ENCODE measurements around the gene NHERF1. TPM values are rescaled to one million over a fixed set of nuclear protein-coding genes. Genes with fewer than 3 reads are reported as not detected.

Gene NHERF1
- total and polyA plus RNA-seq, 9 of the 15 experiments (the other 6 are each of a cell fraction or from before 2014, with no cell fraction given), result 11.4 to 79.9 (median 36.9) TPM

- in situ Hi-C loops (cut with MboI) (no loop called here), intact Hi-C loops (cut with micrococcal nuclease) (no loop called here)
- Histone ChIP-seq H3K9ac (ENCODE audit: insufficient read depth in 1 of 2, low read depth in 2 of 2, low read length in 2 of 2) (no peak overlapping the region), H3K4me2 (ENCODE audit: insufficient read depth, low read length) (no peak overlapping the region; the same call in 1 of the 2 replicates), H3K27ac (ENCODE audit: extremely low read depth, low read depth, low read length) (no peak overlapping the region), H3K9me1 (ENCODE audit: control insufficient read depth, insufficient read depth, low read length) (no peaks in the 10 kb centered on the region), H3K9me3 (replicated peaks; ENCODE audit: control insufficient read depth, insufficient read depth, low read depth, low read length) (no peaks in the 10 kb centered on the region), H2AFZ (ENCODE audit: low read depth, low read length) (no peak overlapping the region), H3K36me3 (ENCODE audit: control insufficient read depth, insufficient read depth, low read length) (peaks cover 32% of the 10 kb centered on the region), H3K79me2 (ENCODE audit: control insufficient read depth, insufficient read depth, low read length) (peaks cover 31% of the 10 kb centered on the region), H3K27me3 (ENCODE audit: control insufficient read depth in 2 of 2, insufficient read depth in 2 of 2, low read length in 2 of 2) (no peaks in the 10 kb centered on the region), H4K20me1 (replicated peaks; ENCODE audit: control insufficient read depth, insufficient read depth, low read length) (peaks cover 11% of the 10 kb centered on the region; the same call in 1 of the 2 replicates), H3K4me1 (replicated peaks in 1 of 2; ENCODE audit: control insufficient read depth in 2 of 2, insufficient read depth in 2 of 2, low read length in 2 of 2) (peaks cover 8 to 20% of the 10 kb centered on the region in 2 experiments; a peak in 4 of 5 replicates), H3K4me3 (no peak overlapping the region)
- ATAC-seq, result no peak
- FAIRE-seq, result no peak
- no peak for DNase-seq (ENCODE audit: extremely low read depth in 1 of 4, low spot score in 3 of 4)
- CTCF ChIA-PET (ENCODE audit: low intra/inter-chr PET ratio), result interaction anchor here (2.2 kb wide), 1 partner anchor 33 kb away, joined by 9 read pairs; no protein-coding TSS in a partner anchor
- TF ChIP-seq ARID4B (CRISPR knock-in tag; IDR thresholded peaks at IDR 0.05) (no peak), PKNOX1 (IDR thresholded peaks at IDR 0.05) (peak; percentile 34; the same call in 1 of the 2 replicates), CCAR2 (IDR thresholded peaks at IDR 0.05; ENCODE audit: low read depth, low read length) (no peak), CEBPB (tag; IDR thresholded peaks at IDR 0.05) (peak; percentile 86), HMBOX1 (IDR thresholded peaks at IDR 0.05) (peak; percentile 39; the same call in 1 of the 2 replicates), ZBTB43 (CRISPR knock-in tag; IDR thresholded peaks at IDR 0.05) (no peak)
- no TSS peak for BruUV-seq (replicated peaks)
- WGBS (ENCODE audit: insufficient coverage, low coverage, missing lambda C conversion rate), result 65% methylated on average over 6 of the region's 6 CpGs
- POLR2A ChIA-PET, result no interaction called here
Measured at GRCh38 chr17:74777901-74778515, 29.6 kb downstream of the NHERF1 start.
